GM21576 (cell line): ENCODE data around the gene ZNF197.
"Not testable (repeated sequence)": the region's sequence is repeated elsewhere in the genome, so short reads cannot be mapped to it uniquely, and the experiment has no call there.

ENCODE experiments used
- ATAC-seq: cut with Tn5 transposase; IDR thresholded peaks from one replicate; pipeline ENCODE4 v1.9.1; 2021; ENCODE audit warnings: mild to moderate bottlenecking, moderate library complexity; ENCODE audit not compliant: unreplicated experiment

The ZNF197 gene

DNA sequence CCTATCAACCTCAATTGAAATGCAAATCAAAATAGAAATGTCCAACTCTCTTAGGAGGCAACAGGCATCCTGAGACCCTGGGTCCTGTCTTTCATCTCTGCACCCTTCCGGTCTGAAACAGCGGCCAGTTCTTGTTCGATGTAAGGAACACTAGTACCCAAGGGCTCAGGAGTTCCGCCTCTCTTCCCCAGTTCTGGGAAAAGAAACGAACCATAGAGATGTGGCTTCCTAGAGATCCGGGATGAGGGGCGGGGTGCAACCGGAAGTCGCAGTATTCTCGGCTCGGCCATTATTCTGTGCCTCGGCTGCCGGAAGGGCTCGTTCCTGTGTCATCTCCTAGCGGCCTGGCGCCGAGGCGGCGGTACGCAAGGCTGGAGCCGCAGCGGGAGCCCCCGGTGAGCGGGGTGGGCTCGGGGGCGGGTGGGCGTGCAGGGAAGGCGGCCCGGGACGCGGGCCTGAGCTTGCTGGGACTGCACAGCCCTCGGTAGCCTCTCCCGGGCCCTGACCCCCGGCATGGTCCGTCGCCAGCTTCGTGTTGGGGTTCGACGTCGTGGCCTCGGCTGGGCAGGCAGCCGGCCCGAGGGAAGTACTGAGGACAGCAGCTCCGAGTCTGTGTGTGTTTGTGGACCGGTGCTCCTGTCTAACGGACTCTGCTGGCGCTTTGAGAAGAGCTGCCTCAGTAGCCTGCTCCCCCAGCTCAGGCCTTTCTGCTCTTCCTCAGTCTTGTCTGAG, at the start of gene ZNF197:
TSS of gene ZNF197 (plus strand) at position 288 of the 732 bp plus-strand sequence. CDS start 4,119 bp downstream, outside the sequence.
- ATAC-seq: peak; percentile 93

DNA sequence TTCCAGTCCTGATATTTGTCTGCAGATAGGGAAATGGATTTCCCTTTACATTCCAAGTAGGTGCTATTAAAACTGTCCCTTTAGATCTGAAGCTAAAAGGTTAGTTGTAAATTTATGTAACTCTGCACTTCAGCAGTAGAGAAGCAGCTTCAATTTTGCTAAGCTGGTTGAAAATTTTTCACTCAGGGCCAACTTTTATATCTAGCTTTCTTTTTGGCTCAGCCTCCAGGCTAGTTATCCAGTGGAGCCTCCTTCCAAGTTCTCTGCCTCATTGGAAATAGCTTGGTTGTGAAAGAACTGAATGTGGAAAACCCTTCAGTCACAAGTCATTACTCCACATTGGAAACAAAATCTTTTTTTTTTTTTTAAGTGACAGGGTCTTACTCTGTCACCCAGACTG, 48.2 kb upstream of the ZNF197 start:
- no peak for ATAC-seq

DNA sequence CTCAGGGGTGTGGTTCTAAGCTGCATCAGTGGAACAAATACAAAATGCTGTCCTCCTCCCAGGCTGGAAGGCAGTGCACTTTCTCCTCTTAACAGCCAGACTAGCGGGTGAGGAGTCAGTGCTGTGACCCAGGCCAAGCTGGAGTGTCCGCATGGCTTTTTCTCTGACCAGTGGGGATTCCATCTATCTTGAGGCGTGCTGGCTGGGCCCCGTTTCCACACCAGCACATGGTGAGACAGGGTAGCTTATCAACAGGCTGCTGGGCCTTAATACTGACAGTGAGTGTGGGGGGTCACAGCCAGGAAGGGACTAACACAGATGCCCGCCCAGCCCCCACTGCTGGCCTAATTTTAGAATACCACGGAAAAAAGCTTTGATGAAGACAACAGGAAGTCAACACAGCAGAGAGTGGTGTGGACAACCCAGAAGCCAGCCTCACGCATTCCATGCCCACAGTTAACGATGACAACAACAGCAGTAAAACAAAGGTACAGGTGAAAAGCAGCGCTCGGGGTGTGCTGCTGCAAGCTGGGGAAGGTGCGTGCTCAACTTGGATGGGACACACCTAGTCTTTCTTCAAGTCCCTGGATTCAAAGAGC, 47.4 kb upstream of the ZNF197 start:
- not testable (repeated sequence) for ATAC-seq

DNA sequence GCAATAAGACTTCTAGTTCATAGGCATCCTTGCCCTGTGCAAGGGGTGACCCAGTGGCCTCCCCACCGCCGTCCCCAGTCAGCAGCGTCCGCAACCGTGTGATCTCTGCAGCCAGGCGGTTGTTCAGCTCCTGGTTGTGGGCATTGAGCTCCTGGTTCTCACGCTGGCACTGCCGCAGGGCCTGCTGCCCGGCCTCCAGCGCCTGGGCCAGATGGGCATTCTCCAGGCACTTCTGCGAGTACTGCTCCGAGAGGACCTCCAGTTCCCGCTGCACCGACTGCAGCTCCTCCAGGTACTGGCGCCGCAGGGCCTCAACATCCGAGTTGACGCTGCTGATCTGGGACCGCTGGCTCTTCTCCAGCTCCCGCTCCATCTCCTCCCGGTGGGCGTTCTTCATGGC, 46.5 kb upstream of the ZNF197 start:
- not testable (repeated sequence) for ATAC-seq

DNA sequence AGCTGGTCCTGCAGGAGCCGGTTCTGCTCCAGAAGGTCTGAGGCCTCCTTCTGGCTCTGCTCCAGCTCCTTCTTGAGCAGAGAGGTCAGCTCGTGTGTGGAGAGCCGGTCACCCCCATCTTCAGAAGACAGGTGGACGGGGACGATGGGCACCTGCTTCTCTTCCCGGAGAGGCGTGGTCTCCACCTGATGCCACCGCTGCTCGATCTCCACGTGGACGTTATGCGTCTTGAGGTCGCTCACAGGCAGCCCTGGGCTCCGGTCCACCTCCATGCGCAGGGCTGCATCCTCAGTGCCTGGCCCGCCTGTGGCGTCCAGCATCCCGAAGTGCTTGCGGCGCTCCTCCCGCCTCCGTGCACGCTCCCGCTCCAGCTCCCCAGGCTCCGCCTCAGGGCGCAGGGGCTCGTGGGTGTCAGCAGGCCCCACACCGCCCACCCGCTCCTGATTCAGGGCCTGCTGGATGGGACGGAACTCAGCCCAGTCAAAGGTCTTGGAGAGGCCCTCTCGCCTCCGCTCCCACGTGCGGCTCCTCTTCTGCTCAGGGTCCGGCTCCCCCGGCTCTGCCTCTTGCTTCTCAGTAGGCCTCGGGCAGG, 45.8 kb upstream of the ZNF197 start:
- not testable (repeated sequence) for ATAC-seq

DNA sequence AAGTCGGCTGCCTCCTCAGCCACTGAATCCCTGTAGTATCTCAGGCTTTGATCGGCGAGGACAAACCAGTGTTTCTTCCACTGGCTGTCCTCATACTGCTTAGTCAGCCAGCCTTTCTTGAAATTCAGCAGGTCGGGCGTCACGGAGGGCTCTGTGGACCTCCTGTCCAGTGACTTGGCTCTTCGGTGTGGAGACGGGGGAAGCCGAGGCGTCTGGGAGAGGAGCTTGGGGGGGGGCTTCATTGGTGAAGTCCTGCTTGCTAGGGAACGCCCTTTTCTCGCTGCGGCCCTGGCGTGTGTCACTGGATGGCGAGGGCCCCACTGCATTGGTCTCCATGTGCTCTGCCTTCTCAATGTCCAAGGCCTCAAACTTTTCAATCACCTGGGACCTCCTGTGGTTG, 45.1 kb upstream of the ZNF197 start:
- ATAC-seq: not testable (repeated sequence)

DNA sequence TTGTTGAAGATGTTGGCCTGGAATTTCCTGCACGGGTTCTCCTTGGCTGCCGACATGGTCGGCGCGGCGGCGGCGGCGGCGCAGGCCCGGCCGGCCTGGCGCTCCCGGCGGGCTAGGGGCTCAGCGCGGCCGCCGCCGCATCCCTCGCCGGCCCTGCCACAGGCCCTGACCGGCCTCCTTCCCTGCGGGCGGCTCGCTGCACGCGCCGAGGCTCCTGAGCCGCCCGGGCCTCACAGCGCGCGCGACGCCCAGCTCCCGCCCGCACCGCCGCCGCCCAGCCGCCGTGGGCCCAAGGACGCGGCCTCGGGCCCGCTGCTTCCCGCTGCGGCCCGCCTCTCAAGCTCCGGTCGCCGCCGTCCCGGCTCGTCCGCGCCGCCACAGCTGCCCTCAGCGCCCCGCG, 43.9 kb upstream of the ZNF197 start:
- not testable (repeated sequence) for ATAC-seq

DNA sequence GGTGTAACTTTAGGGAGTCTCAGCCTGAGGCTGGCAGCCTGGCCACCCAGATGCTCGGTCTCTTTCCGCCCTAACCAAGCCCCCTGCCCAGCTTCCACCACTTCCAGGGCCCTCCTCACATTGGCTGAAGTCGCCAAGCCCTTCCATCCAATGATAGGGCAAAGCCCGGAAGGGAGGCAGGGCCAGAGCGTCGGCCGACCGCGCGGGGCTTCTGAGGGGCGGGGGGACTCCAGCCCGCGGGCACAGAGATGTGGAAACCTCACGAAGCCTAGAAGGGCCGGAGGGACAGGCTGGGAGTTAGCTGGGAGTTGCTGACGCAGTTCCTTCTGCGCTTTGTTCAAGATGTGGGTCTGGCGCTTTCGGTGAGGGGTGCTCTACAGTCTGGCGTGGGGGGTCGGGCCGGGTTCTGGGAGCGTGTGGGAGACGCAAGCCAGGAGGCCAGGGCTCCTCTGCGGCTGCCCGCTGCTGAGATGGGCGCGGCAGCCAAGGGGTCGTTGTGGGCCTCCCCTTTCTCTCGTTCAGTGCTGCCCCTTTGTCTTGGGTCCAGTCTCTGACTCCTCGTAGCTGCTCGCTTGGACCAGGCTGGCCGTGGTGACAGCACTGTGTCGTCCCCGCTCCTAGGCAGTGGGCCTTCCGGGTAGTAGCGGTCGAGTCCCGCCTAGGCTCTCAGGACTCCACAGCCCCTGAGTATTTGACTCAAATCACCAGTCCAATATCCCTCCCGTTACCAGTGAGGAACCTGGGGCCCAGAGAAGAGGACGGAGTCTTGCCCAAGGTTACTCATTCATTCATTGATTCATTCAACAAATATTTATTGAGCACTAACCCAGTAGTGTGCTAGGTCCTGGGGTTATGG, 40.0 kb upstream of the ZNF197 start, which contains the start of gene ZNF660:
TSS of gene ZNF660 (plus strand) at position 319 of the 856 bp plus-strand sequence. CDS start 9,230 bp downstream, outside the sequence.
- no peak for ATAC-seq

DNA sequence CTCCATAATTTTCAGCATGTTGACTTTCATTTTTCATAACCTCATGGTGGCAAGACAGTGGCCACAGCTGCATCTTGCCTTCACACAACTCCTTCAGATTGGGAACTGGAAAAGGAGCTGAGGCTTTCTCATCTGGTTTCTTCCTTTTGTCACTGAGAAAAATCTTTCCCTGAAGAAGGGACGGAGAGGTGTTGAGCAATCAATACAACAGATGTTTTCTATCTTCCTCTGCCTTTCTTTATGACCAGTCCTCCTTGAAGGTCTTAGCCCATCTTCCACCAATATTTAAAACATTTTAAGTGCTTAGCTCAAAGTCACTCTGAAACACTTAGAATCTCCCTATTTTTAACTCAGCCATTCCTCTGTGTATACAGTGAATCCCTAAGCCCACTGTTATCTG, 28.2 kb upstream of the ZNF197 start:
- ATAC-seq: no peak

DNA sequence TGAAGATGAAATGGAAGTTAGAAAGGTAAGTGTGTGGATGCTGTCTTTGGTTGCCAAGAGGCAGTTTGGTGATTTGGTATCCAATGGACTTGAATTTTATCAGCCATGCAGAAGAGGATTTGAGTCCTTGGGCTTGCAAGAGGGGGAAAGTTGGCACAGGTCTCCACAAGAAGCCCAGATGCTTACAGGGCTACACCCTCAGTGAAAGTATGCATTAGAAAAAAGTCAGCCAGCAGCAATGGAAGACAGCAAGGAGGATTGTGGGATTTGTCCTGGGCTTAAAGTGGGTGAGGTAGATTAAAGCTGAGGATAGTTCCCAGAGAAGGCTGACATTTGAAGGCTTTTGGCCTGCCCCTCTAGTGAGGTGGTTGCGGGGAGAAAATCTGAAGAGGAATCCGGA, 23.1 kb upstream of the ZNF197 start:
- no peak for ATAC-seq

DNA sequence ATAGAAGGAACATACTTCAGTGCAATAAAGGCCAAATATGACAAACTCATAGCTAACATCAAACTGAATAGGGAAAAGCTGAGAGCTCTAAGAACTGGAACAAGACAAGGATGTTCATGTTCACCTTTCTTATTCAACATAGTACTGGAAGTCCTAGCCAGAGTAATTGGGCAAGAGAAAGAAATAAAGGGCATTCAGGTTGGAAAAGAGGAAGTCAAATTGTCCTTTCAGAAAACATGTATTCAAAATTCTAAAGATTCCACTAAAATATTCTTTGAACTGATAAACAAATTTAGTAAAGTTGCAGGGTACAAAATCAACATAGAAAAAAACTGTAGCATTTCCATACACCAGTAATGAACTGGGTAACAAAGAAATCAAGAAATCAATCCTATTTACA, 12.2 kb upstream of the ZNF197 start:
- ATAC-seq: no peak

DNA sequence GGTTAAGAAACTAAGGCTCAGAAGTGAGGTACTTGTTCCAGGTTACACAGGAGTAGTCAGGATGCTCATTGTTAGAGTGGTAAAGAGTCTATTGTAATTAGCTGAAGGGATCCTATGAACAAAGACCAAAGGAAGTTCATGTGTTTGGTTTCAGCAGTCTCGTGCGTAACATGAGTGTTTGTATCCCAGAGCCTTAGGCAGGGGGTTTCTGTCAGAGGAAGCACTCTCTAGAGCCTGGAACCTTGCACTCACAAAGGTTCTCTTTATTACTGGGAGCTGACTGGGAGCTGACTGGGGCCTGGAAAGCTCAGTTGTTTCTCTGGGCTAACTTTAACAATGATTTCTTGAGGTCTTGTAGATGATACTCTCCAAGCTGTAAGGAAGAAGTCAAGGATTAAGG, 3.9 kb downstream of the ZNF197 start:
- ATAC-seq: no peak

DNA sequence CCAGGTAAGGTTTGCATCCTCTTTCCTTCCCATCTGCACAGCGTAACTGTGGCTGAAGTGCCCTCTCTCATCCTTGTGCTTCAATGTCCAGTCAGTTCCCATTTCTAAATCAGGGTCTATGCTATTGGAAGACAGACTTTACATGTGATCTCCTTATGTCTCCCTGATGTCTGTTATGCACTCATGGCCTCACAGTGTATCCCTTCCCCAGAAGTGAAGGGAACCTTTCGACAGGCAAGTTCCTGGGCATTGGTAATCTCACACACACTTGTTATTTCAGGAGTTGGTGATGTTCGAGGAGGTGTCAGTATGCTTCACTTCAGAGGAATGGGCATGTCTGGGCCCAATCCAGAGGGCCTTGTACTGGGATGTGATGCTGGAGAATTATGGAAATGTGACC, 7.4 kb downstream of the ZNF197 start:
- ATAC-seq: no peak

DNA sequence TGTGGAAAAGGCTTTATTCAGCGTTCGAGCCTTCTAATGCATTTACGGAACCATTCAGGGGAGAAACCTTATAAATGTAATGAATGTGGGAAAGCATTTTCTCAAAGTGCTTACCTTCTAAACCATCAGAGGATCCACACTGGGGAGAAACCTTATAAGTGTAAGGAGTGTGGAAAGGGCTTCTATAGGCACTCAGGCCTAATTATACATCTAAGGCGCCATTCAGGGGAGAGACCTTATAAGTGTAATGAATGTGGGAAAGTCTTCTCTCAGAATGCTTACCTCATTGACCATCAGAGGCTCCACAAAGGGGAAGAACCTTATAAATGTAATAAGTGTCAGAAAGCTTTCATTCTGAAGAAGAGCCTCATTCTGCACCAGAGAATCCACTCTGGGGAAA, 17.5 kb downstream of the ZNF197 start:
- ATAC-seq: no peak

DNA sequence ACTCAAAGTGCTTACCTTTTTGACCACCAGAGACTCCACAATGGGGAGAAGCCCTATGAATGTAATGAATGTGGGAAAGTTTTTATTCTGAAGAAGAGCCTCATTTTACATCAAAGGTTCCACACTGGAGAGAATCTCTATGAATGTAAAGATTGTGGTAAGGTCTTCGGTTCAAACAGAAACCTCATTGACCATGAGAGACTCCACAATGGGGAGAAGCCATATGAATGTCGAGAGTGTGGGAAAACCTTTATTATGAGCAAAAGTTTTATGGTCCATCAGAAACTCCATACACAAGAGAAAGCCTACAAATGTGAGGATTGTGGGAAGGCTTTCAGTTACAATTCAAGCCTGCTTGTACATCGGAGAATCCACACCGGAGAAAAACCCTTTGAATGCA, 18.2 kb downstream of the ZNF197 start:
- no peak for ATAC-seq

DNA sequence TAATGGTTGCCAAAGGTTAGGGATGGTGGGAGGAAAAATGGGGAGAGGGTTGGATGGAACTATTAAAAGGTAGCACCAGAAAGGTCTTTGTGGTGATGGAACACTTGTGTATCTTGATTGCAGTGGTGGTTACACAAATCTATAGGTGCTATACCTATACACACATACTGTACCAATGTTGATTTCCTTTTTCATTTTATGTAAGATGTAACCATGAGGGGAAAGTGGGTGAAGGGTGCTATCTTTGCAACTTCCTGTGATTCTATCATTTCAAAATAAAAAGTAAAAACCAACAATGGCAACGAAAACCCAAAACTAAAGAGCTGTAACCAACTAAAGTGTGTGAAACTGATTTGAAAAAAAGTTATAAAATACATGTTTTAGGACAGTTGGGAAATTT, 22.9 kb downstream of the ZNF197 start:
- no peak for ATAC-seq

DNA sequence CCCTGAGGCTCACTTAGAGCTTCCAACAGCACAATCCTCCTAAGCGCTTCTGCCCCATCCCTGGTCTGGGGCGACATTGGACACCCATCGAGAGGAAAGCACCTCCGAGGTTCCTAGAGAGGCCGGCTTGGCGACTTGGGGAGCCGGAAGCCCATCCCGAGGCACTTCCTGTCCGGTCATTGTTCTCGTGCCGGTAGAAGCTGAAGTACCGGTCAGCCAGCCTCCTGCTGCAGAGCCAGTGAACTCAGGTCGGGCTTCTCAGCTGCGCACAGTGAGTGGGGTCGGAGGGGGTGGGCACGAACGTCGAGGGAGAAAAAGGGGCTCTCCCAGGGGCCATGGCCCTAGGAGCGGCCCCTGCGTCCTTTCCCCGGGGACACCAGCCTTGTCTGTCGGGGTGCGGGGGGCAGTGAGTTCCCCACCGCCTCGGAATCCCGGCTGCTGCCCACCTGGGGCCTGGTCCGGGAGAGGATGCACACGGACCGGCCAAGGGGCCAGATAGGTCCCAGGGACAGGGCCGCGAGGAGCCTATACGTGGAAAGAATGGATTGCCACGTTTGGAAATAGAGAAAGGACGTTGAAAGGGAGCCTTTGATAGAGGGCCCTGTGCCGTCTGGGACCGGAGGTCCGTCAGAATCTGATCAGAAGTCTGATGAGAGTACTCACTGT, 23.9 kb downstream of the ZNF197 start, which contains the start of gene ZNF35:
TSS of gene ZNF35 (plus strand) at position 169 of the 666 bp plus-strand sequence. CDS start 2,336 bp downstream, outside the sequence.
- ATAC-seq: peak; percentile 95

DNA sequence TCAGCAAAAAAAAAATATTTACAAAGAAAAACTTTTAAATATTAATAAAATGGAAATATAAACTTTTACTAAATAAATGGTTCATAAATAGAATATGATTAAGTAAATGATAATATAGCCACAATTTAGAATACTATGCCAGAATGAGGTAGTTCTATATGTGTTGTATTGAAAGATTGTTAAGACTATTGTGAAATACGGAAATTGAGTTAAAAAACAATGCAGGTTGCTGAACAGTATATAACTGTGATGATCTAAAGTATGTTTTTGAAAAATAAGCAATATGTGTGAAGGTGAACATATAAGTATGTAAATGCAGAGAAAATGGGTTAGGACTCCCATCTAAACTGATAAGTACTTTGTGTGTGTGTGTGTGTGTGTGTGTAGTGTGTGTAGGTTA, 24.9 kb downstream of the ZNF197 start:
- no peak for ATAC-seq

DNA sequence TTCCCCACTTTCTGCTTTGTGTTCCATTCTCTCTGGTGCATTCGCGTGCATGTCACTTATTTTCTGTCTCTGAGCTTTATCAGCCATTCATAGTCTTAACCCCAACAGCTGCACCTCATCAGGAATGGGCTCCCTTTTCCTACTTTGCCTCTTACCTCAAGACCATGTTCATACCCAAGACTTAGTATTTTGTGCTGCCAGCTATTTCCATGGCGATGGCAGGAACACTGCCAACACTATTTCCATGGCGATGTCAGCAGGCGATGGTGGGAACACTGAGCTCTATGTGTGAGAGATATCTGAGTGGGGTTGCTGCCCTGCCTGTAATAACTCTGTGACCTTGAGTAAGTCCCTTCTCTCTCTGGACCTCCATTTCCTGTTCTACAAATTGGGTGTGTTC, 29.2 kb downstream of the ZNF197 start:
- ATAC-seq: no peak

DNA sequence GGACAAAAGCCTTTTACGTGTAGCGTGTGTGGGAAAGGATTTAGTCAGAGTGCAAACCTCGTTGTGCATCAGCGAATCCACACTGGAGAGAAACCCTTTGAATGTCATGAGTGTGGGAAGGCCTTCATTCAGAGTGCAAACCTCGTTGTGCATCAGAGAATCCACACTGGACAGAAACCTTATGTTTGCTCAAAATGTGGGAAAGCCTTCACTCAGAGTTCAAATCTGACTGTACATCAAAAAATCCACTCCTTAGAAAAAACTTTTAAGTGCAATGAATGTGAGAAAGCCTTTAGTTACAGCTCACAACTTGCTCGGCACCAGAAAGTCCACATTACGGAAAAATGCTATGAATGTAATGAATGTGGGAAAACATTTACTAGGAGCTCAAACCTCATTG, 34.2 kb downstream of the ZNF197 start:
- ATAC-seq: no peak

DNA sequence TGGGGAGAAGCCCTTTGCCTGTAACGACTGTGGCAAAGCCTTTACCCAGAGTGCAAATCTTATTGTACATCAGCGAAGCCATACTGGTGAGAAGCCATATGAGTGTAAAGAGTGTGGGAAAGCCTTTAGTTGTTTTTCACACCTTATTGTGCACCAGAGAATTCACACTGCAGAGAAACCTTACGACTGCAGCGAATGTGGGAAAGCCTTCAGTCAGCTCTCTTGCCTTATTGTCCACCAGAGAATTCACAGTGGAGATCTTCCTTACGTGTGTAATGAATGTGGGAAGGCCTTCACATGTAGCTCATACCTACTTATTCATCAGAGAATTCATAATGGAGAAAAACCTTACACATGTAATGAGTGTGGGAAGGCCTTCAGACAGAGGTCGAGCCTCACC, 34.6 kb downstream of the ZNF197 start:
- no peak for ATAC-seq
